Right kidney (tissue), 1 donor: Measurements from ENCODE around the gene FGD6.
"Not testable (repeated sequence)": the region's sequence is repeated elsewhere in the genome, so short reads cannot be mapped to it uniquely, and the experiment has no call there.

Experiments used
- DNase-seq: peaks from one replicate; pipeline ENCODE4 v3.0.0-alpha.2; 2016

Gene FGD6

GRCh38 chr12:95178136-95178535 lies 39.1 kb downstream of the FGD6 start:
- DNase-seq, result no peak

GRCh38 chr12:95177201-95177768 lies 40.0 kb downstream of the FGD6 start:
- no peak for DNase-seq

GRCh38 chr12:95173392-95174251 lies 43.6 kb downstream of the FGD6 start:
- no peak for DNase-seq

GRCh38 chr12:95169368-95169767 lies 47.9 kb downstream of the FGD6 start:
- DNase-seq, result no peak

DNA sequence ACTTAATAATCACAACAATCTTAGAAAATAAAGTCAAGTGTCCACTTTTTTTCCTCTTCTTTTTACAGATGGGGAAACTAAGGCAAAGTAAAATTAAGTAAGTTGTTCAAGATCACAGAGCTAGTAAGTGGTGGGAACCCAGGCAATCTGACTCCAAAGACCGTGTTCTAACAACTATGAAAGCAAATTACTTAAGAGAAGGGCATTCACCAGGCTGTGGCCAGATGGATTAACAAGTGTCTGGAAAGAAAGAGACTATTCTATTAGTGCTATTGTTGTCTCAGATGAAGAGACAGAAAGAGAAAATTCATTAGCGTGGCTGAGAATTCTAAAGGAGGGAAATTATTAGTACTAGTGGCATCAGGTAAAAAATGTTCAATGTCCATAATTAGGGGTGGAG lies 48.5 kb downstream of the FGD6 start:
- no peak for DNase-seq

DNA sequence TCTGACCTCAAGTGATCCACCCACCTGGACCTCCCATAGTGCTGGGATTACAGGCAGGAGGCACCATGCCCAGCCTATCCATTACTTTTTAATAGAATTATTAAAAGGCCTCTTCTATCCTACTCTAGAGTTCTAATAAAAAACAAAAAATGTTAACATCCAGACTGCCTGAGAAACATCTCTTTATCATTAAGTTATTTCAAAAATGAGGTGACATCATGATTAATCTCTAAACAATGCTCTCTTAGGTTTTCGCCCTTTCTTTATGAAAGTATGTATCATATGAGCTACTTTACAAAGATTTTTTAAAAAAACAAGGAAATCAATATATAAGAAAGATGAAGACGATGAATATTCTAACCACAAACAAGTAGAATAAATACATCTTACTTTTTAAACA lies 52.6 kb downstream of the FGD6 start:
- no peak for DNase-seq

GRCh38 chr12:95158919-95159318 lies 58.3 kb downstream of the FGD6 start:
- no peak for DNase-seq

GRCh38 chr12:95151821-95152220 lies 65.4 kb downstream of the FGD6 start:
- DNase-seq, result no peak

DNA sequence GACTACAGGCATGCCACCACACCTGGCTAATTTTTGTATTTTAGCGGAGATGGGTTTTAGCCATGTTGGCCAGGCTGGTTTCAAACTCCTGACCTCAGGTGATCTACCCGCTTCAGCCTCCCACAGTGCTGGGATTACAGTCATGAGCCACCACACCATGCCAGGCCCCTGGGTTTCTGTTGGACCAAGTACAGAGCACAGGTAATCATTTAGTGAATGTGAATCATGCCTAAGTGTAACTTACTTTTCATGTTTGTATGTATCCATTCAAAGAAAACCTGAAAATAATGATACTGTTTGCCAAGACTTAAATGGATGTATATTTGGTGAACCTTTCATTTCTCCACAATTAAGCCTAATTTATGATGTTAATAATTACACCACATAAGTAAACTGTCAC lies 65.9 kb downstream of the FGD6 start:
- no peak for DNase-seq

DNA sequence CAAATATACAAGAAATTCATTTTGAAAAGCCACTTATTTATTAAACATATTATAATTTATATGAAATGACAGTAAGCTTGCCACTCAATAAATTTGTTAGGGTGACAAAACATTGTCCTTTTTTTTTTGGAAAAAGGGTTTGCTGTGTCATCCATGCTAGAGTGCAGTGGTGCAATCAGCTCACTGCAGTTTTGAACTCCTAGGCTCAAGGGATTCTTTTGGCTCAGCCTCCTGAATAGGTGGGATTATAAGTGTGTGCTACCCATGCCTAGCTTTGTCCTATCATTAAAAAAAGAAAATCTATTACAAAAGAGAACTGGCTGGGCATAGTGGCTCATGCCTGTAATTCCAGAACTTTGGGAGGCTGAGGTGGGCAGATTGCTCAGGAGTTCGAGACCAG lies 66.8 kb downstream of the FGD6 start:
- DNase-seq, result no peak

DNA sequence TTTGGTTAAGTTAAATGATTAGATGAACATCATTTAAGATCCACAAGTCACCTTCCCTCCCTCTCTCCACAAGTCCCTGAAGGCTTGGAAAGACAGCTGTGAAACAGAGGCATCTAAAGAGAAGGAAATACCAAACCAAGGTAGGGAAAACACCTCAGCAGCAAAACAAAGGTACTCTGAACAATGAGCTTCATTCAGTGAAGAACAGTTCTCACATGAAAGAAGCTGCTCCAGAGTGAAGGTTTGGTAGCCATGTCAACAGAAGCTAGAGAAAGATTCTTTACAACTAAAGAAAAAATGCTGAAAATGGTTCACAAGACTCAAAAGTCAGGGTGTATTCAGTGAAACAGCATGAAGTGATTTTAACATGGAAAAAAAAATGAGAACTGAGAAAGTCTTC lies 69.4 kb downstream of the FGD6 start:
- DNase-seq, result no peak

DNA sequence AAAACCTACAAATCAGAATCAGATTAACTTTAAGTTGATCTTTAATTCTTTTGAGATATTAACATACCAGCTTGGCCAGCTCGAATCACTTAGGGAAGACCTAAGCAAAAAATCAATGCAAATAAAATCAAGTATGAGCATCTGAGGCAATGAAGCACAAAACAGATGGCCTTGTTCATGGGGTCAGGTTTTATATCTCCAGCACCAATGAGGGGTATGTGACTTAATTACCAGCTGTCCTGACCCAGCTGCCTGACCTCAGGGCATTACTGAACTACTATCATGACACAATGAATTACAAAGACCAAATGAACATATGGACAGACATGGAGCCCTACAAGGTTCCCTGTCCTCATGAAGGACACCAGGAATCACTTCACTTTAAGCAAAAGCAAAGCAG lies 70.5 kb downstream of the FGD6 start:
- no peak for DNase-seq

- no peak for DNase-seq
Observed at GRCh38 chr12:95143621-95144205, 73.6 kb downstream of the FGD6 start.

- no peak for DNase-seq
Observed at GRCh38 chr12:95142431-95143151, 74.7 kb downstream of the FGD6 start.

DNA sequence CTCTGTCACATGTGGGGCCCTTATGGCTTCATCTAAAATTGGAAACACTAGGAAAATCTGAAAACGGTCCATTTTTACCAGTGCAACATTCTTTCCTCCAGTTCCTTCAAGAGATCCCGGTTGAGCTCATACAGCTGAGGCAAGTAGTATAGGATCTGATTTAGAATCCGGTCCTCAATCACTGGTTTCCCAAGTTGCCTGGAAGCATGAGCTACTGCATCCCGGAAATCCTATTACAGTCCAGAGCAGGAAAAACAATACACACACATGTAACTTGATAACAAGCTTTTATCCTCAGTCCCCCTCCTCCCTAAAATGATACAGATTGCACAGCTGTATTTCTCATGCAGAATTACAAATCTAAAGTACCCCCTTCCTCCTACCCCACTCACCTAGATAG lies 76.0 kb downstream of the FGD6 start:
- DNase-seq, result no peak

DNA sequence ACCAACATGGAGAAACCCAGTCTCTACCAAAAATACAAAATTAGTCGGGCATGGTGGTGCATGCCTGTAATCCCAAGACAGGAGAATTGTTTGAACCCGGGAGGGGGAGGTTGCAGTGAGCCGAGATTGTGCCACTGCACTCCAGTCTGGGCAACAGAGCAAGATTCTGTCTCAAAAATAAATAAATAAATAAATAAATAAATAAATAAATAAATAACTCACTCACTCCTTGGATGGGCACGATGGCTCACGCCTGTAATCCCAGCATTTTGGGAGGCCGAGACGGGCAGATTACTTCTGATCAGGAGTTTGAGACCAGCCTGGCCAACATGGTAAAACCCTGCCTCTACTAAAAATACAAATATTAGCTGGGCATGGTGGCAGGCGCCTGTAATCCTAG lies 79.2 kb downstream of the FGD6 start:
- not testable (repeated sequence) for DNase-seq

DNA sequence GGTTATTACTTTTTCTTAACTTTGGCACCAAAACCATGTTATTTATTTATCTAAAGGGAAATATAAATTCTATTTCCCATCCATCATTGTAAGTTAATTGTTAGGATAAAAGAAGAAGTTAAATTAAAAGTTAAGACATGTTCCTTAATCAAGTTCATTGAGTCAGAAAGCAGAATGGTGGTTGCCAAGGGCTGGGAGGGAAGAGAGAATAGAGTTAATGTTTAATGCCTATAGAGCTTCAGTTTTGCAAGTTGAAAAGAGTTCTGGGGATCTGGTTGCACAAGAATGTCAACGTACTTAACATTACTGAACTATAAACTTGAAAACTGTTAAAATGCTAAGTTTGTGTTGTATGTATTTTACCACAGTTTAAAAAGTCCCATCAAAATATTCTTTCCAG lies 80.7 kb downstream of the FGD6 start:
- no peak for DNase-seq

DNA sequence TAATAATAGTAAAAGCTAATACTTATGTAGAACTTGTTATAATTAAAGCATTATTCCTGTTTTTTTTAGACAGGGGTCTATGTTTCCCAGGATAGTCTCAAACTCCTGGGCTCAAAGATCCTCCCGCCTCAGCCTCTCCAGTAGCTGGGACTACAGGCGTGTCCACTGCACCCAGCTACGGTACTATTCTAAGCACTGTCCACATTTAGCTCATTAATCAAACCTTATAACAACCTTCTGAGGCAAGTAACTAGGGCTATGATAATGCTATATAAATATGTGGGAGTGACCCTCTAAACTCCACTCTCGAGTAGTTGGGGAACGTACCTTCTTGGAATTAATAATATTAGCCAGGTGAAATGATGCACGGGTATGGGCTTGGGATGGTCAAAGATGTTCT lies 83.2 kb downstream of the FGD6 start:
- no peak for DNase-seq

- no peak for DNase-seq
Observed at GRCh38 chr12:95131589-95132340, 85.5 kb downstream of the FGD6 start.

DNA sequence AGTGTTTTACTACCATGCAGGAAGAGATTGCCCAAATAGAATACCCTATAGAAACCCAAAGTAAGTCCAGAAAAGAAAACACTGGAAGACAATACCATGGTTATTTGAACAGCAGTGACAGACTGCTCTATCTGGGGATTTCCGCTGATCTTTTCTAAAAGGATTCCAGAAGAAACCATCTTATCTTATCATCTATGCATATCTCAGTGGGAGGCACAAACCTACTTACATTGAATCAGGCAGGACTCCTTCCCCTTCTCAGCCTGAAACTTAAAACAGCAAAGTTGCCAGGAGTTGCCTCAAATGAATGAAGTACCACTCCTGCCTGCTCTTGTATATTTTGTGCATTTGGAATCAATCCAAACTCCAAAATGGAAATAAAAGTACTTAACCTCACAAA lies 87.2 kb downstream of the FGD6 start:
- no peak for DNase-seq

DNA sequence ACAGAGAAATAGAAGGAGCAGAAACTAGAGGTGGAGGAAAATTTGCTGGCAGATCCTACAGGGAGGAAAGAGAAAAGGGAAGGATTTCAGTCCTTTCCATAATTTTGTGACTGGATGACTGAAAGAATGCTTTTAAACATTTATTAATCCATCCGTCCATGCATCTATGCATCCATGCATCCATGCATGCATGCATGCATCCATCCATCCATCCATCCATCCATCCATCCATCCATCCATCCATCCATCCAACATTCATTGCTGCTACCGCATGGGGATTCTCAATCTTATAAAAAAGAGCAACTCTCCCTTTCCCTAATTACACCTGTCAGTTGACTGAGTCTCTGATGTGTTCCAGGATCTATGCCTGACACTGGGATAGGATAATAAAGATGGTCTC lies 88.2 kb downstream of the FGD6 start:
- no peak for DNase-seq

DNA sequence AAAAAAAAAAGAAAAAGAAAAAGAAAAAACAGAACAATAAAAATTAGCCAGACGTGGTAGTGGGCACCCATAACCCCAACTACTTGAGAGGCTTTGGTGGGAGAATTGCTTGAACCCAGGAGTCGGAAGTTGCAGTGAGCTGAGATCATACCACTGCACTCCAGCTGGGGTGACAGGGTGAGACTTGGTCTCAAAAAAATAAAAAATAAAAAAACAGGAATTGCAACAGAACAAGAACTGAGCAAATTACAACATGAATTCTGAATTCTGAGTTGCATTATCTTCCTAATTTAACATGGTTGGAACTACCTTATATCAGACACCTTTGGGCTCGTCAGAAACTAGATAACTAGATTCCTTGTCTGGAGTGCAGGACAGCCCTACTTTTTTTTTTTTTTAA lies 90.5 kb downstream of the FGD6 start:
- DNase-seq, result no peak

- DNase-seq, result no peak
Observed at GRCh38 chr12:95126076-95126475, 91.2 kb downstream of the FGD6 start.
